Gastroesophageal sphincter (tissue), 4 donors: ENCODE results near the gene CPOX. TPM values are rescaled to one million over a fixed set of nuclear protein-coding genes. Genes with fewer than 3 reads are reported as not detected.

Source experiments
- ATAC-seq: fragments of 150-250 bp; one replicate; pipeline ENCODE4 v1.9.1; 2016; ENCODE audit warnings: mild to moderate bottlenecking, moderate library complexity
- H3K27ac ChIP-seq, 4 donors: fragments of 200-600 bp; sonication (generic) in 3 of 4; 1 replicate in 3 of 4; 2 replicates in 1 of 4; pipeline ENCODE4 v1.5.1; 2016 to 2019
- H3K27me3 ChIP-seq: fragments of 200-600 bp; sonication (generic); one replicate; pipeline ENCODE4 v1.5.1; 2019
- H3K36me3 ChIP-seq, 2 donors: fragments of 200-600 bp; sonication (generic); one replicate each; pipeline ENCODE4 v1.5.1; 2019; ENCODE audit warnings: control low read depth in 1 of 2
- H3K4me1 ChIP-seq, 3 donors: fragments of 200-600 bp; sonication (generic); 1 replicate in 2 of 3; 2 replicates in 1 of 3; pipeline ENCODE4 v1.5.1; 2016 to 2019; ENCODE audit warnings: control low read depth in 2 of 3
- H3K4me3 ChIP-seq, 2 donors: fragments of 200-600 bp; sonication (generic); one replicate each; pipeline ENCODE4 v1.5.1; 2019; ENCODE audit warnings: mild to moderate bottlenecking in 1 of 2, moderate library complexity in 1 of 2
- H3K9me3 ChIP-seq, 3 donors: fragments of 200-600 bp; sonication (generic); one replicate each; pipeline ENCODE4 v1.5.1; 2017 to 2019; ENCODE audit warnings: control low read depth in 2 of 3
- CTCF ChIP-seq, 4 experiments: fragments of 200-600 bp in 2 of 4; fragments of 450-650 bp in 2 of 4; sonication (generic) in 1 of 4; IDR thresholded peaks; one replicate each; pipeline ENCODE4 v1.5.1; 2017 to 2019; ENCODE audit warnings: antibody characterized with exemption in 4 of 4, mild to moderate bottlenecking in 2 of 4, moderate library complexity in 2 of 4
- EP300 ChIP-seq: sonication (generic); formaldehyde crosslinking; IDR thresholded peaks from one replicate; pipeline ENCODE4 v1.6.1; 2017; ENCODE audit warnings: antibody characterized with exemption, mild to moderate bottlenecking
- POLR2A ChIP-seq, 2 donors: fragments of 450-650 bp; IDR thresholded peaks; one replicate each; pipeline ENCODE4 v1.6.1; 2017; ENCODE audit warnings: antibody characterized with exemption in 2 of 2, mild to moderate bottlenecking in 2 of 2, moderate library complexity in 1 of 2
- POLR2AphosphoS5 ChIP-seq: sonication (generic); formaldehyde crosslinking; IDR thresholded peaks from one replicate; pipeline ENCODE4 v1.6.1; 2017; ENCODE audit warnings: antibody characterized with exemption
- WGBS, 2 donors: methylation state at CpG; one replicate each; pipeline ENCODE4 v1.1.5; 2018; ENCODE audit warnings: low coverage in 1 of 2; 5-methylcytosine and 5-hydroxymethylcytosine counted together
- total RNA-seq, 4 donors: library from RNA; depleted of rRNA; stranded (reverse); fragments of >200 nt; gene quantifications; one replicate each; pipeline ENCODE4 v1.1.0, GENCODE V29; 2016

Gene CPOX
- total RNA-seq, 4 donors from 2014 or later = 11.7 to 26.1 (median 17.1) TPM

- TF ChIP-seq POLR2AphosphoS5 = no peak
- no peak for TF ChIP-seq POLR2A (IDR thresholded peaks at IDR 0.05)
- TF ChIP-seq CTCF (IDR thresholded peaks at IDR 0.05) = no peak
- Histone ChIP-seq H3K27ac (no peak overlapping the region), H3K9me3 (no peaks in the 10 kb centered on the region), H3K4me3 (no peak overlapping the region), H3K4me1 (no peaks in the 10 kb centered on the region), H3K36me3 (peaks cover 0 to 70% of the 10 kb centered on the region in 2 donors), H3K27me3 (no peaks in the 10 kb centered on the region)
- ATAC-seq = no peak
- 61 to 91% methylated on average over 2 of the region's 2 CpGs for WGBS, 2 donors
Measured at GRCh38 chr3:98584547-98584946, 8.9 kb downstream of the CPOX start.

- Histone ChIP-seq H3K9me3 (no peaks in the 10 kb centered on the region), H3K4me3 (no peak overlapping the region), H3K36me3 (peaks cover 0 to 70% of the 10 kb centered on the region in 2 donors), H3K27ac (no peak overlapping the region), H3K27me3 (no peaks in the 10 kb centered on the region), H3K4me1 (no peaks in the 10 kb centered on the region)
- WGBS, 2 donors = 85 to 95% methylated on average over 4 of the region's 4 CpGs
- TF ChIP-seq POLR2AphosphoS5 (no peak), POLR2A (IDR thresholded peaks at IDR 0.05) (no peak), EP300 (no peak), CTCF (IDR thresholded peaks at IDR 0.05) (no peak)
- ATAC-seq = no peak
Measured at GRCh38 chr3:98583766-98584165, 9.6 kb downstream of the CPOX start.

- Histone ChIP-seq H3K9me3 (no peaks in the 10 kb centered on the region), H3K27ac (no peak overlapping the region), H3K4me1 (no peaks in the 10 kb centered on the region), H3K36me3 (peaks cover 0 to 78% of the 10 kb centered on the region in 2 donors), H3K4me3 (no peak overlapping the region), H3K27me3 (no peaks in the 10 kb centered on the region)
- no peak for ATAC-seq
- no peak for TF ChIP-seq POLR2AphosphoS5
- TF ChIP-seq CTCF (IDR thresholded peaks at IDR 0.05) = no peak
- no peak for TF ChIP-seq EP300
- TF ChIP-seq POLR2A (IDR thresholded peaks at IDR 0.05) = no peak
- WGBS, 2 donors = 88 to 93% methylated on average over 1 of the region's 1 CpG
Measured at GRCh38 chr3:98582042-98582441, 11.4 kb downstream of the CPOX start.

- WGBS, 2 donors = 100% methylated on average over 1 of the region's 1 CpG
- H3K9me3 ChIP-seq = no peaks in the 10 kb centered on the region
Measured at GRCh38 chr3:98581474-98581873, 11.9 kb downstream of the CPOX start.

More at GRCh38 chr3:98581474-98581873, 11.9 kb downstream of the CPOX start:
- Histone ChIP-seq H3K36me3 (peaks cover 0 to 84% of the 10 kb centered on the region in 2 donors), H3K27ac (no peak overlapping the region), H3K27me3 (no peaks in the 10 kb centered on the region), H3K4me1 (no peaks in the 10 kb centered on the region), H3K4me3 (no peak overlapping the region)
- TF ChIP-seq CTCF (IDR thresholded peaks at IDR 0.05) = no peak
- no peak for TF ChIP-seq EP300
- no peak for TF ChIP-seq POLR2A (IDR thresholded peaks at IDR 0.05)
- TF ChIP-seq POLR2AphosphoS5 = no peak
- no peak for ATAC-seq
